Measurements from ENCODE around the gene ZNF608. TPM values are rescaled to one million over a fixed set of nuclear protein-coding genes. Genes with fewer than 3 reads are reported as not detected.

Gene ZNF608
- total RNA-seq, 1 experiment from 2014 or later: 17.5 TPM

GRCh38 chr5:124719113-124719967 lies 27.1 kb downstream of the ZNF608 start:
- no peaks in the 10 kb centered on the region for H3K27me3 Mint-ChIP-seq (ENCODE audit: insufficient read depth, unreplicated experiment)
- H3K4me1 ChIP-seq: peaks cover 54% of the 10 kb centered on the region
- no peak overlapping the region for H3K27ac Mint-ChIP-seq (ENCODE audit: unreplicated experiment)
- H3K4me1 Mint-ChIP-seq (ENCODE audit: low read depth, unreplicated experiment): peaks cover 26% of the 10 kb centered on the region
- BruUV-seq (replicated peaks): no TSS peak
- no peaks in the 10 kb centered on the region for H3K9me3 Mint-ChIP-seq (ENCODE audit: unreplicated experiment)
- POLR2A ChIA-PET: interaction anchor here (0.5 kb wide), 1 partner anchor 29 kb away, joined by 3 read pairs; no protein-coding TSS in a partner anchor
- no peak overlapping the region for H3K4me3 ChIP-seq (ENCODE audit: low read depth, low read length)
- intact Hi-C loops (cut with micrococcal nuclease; ENCODE audit: unreplicated experiment): no loop called here
- no peak for TF ChIP-seq CTCF (IDR thresholded peaks at IDR 0.05; ENCODE audit: insufficient read depth in 1 of 2, low read depth in 1 of 2, low read length in 1 of 2, severe bottlenecking in 1 of 2, unreplicated experiment in 1 of 2)
- H3K27me3 ChIP-seq (replicated peaks; ENCODE audit: control insufficient read depth, insufficient read depth, low read length): no peaks in the 10 kb centered on the region
- 0 out of 2 replicates have a peak, but pooled peaks cover 3% of the 10 kb centered on the region for H3K9me3 ChIP-seq
- no peaks in the 10 kb centered on the region for H3K36me3 Mint-ChIP-seq (ENCODE audit: insufficient read depth, unreplicated experiment)
- no peak overlapping the region for H3K4me3 Mint-ChIP-seq (ENCODE audit: unreplicated experiment)
- H3K36me3 ChIP-seq (ENCODE audit: control insufficient read depth, insufficient read depth, low read length): no peaks in the 10 kb centered on the region
- DNase-seq: no peak
- CTCF ChIA-PET: no interaction called here

GRCh38 chr5:124718380-124718789 lies 28.1 kb downstream of the ZNF608 start:
- TF ChIP-seq CTCF (IDR thresholded peaks at IDR 0.05; ENCODE audit: insufficient read depth in 1 of 2, low read depth in 1 of 2, low read length in 1 of 2, severe bottlenecking in 1 of 2, unreplicated experiment in 1 of 2): no peak
- no peak for DNase-seq
- CTCF ChIA-PET: no interaction called here

GRCh38 chr5:124716169-124716568 lies 30.3 kb downstream of the ZNF608 start:
- peaks cover 16% of the 10 kb centered on the region for H3K9me3 Mint-ChIP-seq (ENCODE audit: unreplicated experiment)
- Histone ChIP-seq H3K4me3 (ENCODE audit: low read depth, low read length) (no peak overlapping the region), H3K36me3 (ENCODE audit: control insufficient read depth, insufficient read depth, low read length) (no peaks in the 10 kb centered on the region), H3K9me3 (0 out of 2 replicates have a peak, but pooled peaks cover 3% of the 10 kb centered on the region), H3K4me1 (peaks cover 39% of the 10 kb centered on the region), H3K27me3 (replicated peaks; ENCODE audit: control insufficient read depth, insufficient read depth, low read length) (no peaks in the 10 kb centered on the region)
- H3K4me1 Mint-ChIP-seq (ENCODE audit: low read depth, unreplicated experiment): peaks cover 23% of the 10 kb centered on the region
- no TSS peak for BruUV-seq (replicated peaks)
- no peak for TF ChIP-seq CTCF (IDR thresholded peaks at IDR 0.05; ENCODE audit: insufficient read depth in 1 of 2, low read depth in 1 of 2, low read length in 1 of 2, severe bottlenecking in 1 of 2, unreplicated experiment in 1 of 2)
- no peaks in the 10 kb centered on the region for H3K36me3 Mint-ChIP-seq (ENCODE audit: insufficient read depth, unreplicated experiment)
- POLR2A ChIA-PET: no interaction called here
- H3K27me3 Mint-ChIP-seq (ENCODE audit: insufficient read depth, unreplicated experiment): no peaks in the 10 kb centered on the region
- intact Hi-C loops (cut with micrococcal nuclease; ENCODE audit: unreplicated experiment): no loop called here
- H3K27ac Mint-ChIP-seq (ENCODE audit: unreplicated experiment): no peak overlapping the region
- H3K4me3 Mint-ChIP-seq (ENCODE audit: unreplicated experiment): no peak overlapping the region
- CTCF ChIA-PET: no interaction called here
- no peak for DNase-seq

More at GRCh38 chr5:124718380-124718789, 28.1 kb downstream of the ZNF608 start:
- H3K9me3 Mint-ChIP-seq (ENCODE audit: unreplicated experiment): no peaks in the 10 kb centered on the region
- Histone ChIP-seq H3K27me3 (replicated peaks; ENCODE audit: control insufficient read depth, insufficient read depth, low read length) (no peaks in the 10 kb centered on the region), H3K4me1 (peaks cover 56% of the 10 kb centered on the region), H3K4me3 (ENCODE audit: low read depth, low read length) (no peak overlapping the region), H3K36me3 (ENCODE audit: control insufficient read depth, insufficient read depth, low read length) (no peaks in the 10 kb centered on the region), H3K9me3 (0 out of 2 replicates have a peak, but pooled peaks cover 3% of the 10 kb centered on the region)
- no peaks in the 10 kb centered on the region for H3K36me3 Mint-ChIP-seq (ENCODE audit: insufficient read depth, unreplicated experiment)
- no TSS peak for BruUV-seq (replicated peaks)
- POLR2A ChIA-PET: no interaction called here
- H3K27me3 Mint-ChIP-seq (ENCODE audit: insufficient read depth, unreplicated experiment): no peaks in the 10 kb centered on the region
- H3K4me1 Mint-ChIP-seq (ENCODE audit: low read depth, unreplicated experiment): peaks cover 26% of the 10 kb centered on the region
- no peak overlapping the region for H3K4me3 Mint-ChIP-seq (ENCODE audit: unreplicated experiment)
- no peak overlapping the region for H3K27ac Mint-ChIP-seq (ENCODE audit: unreplicated experiment)
- intact Hi-C loops (cut with micrococcal nuclease; ENCODE audit: unreplicated experiment): no loop called here
